H9 (cell line): ENCODE data around the gene TANGO6. TPM values are rescaled to one million over a fixed set of nuclear protein-coding genes. Genes with fewer than 3 reads are reported as not detected.

Source experiments
- DNase-seq: peaks from one replicate; pipeline ENCODE4 v3.0.0-alpha.2; 2017
- H2AFZ ChIP-seq: one replicate; pipeline ENCODE4 v1.6.1; 2013; ENCODE audit warnings: mild to moderate bottlenecking, low read length, control low read depth, moderate library complexity
- H2AK5ac ChIP-seq: 2 replicates; pipeline ENCODE4 v1.6.1; 2013; ENCODE audit warnings: low read length, control low read depth, mixed read lengths; ENCODE audit not compliant: insufficient read length
- H2BK120ac ChIP-seq: one replicate; pipeline ENCODE4 v1.6.1; 2013; ENCODE audit warnings: low read depth, mild to moderate bottlenecking, low read length, control low read depth, inconsistent platforms; ENCODE audit not compliant: poor library complexity, severe bottlenecking
- H2BK12ac ChIP-seq: 2 replicates; pipeline ENCODE4 v1.6.1; 2013; ENCODE audit warnings: low read length, control low read depth, mixed read lengths, low read depth; ENCODE audit not compliant: insufficient read length
- H2BK15ac ChIP-seq: 2 replicates; pipeline ENCODE4 v1.6.1; 2013; ENCODE audit warnings: low read depth, low read length, control low read depth
- H2BK20ac ChIP-seq: one replicate; pipeline ENCODE4 v1.6.1; 2013; ENCODE audit warnings: low read depth, mild to moderate bottlenecking, low read length, control low read depth, inconsistent platforms; ENCODE audit not compliant: poor library complexity, severe bottlenecking
- H2BK5ac ChIP-seq: 2 replicates; pipeline ENCODE4 v1.6.1; 2013; ENCODE audit warnings: low read length, control low read depth, mixed read lengths; ENCODE audit not compliant: insufficient read length
- H3K14ac ChIP-seq: 2 replicates; pipeline ENCODE4 v1.6.1; 2013; ENCODE audit warnings: low read length, control low read depth; ENCODE audit not compliant: insufficient read depth
- H3K18ac ChIP-seq: 2 replicates; pipeline ENCODE4 v1.6.1; 2013; ENCODE audit warnings: low read depth, mild to moderate bottlenecking, mixed read lengths, low read length, control low read depth; ENCODE audit not compliant: insufficient read length
- H3K23ac ChIP-seq: 2 replicates; pipeline ENCODE4 v1.6.1; 2013; ENCODE audit warnings: low read length, control low read depth, mixed read lengths, low read depth; ENCODE audit not compliant: insufficient read length
- H3K23me2 ChIP-seq: 2 replicates; pipeline ENCODE4 v1.6.1; 2013; ENCODE audit warnings: low read depth, mild to moderate bottlenecking, mixed read lengths, low read length, control low read depth; ENCODE audit not compliant: insufficient read length, poor library complexity, severe bottlenecking
- H3K27ac ChIP-seq: 2 replicates; pipeline ENCODE4 v1.5.1; 2013; ENCODE audit warnings: low read length, control low read depth, mixed read lengths, low read depth; ENCODE audit not compliant: insufficient read length
- H3K27me3 ChIP-seq: 2 replicates; pipeline ENCODE4 v1.6.1; 2013; ENCODE audit warnings: low read length, control low read depth, inconsistent platforms; ENCODE audit not compliant: insufficient read depth
- H3K4ac ChIP-seq: 2 replicates; pipeline ENCODE4 v1.6.1; 2013; ENCODE audit warnings: low read depth, mild to moderate bottlenecking, control low read depth, inconsistent platforms, low read length, moderate library complexity
- H3K4me1 ChIP-seq: 2 replicates; pipeline ENCODE4 v1.6.1; 2013; ENCODE audit warnings: low read length, control low read depth, inconsistent platforms; ENCODE audit not compliant: insufficient read depth
- H3K4me2 ChIP-seq: 2 replicates; pipeline ENCODE4 v1.6.1; 2013; ENCODE audit warnings: low read length, control low read depth, mixed read lengths; ENCODE audit not compliant: insufficient read length, insufficient read depth
- H3K56ac ChIP-seq: 2 replicates; pipeline ENCODE4 v1.6.1; 2013; ENCODE audit warnings: low read depth, mild to moderate bottlenecking, mixed read lengths, low read length, control low read depth; ENCODE audit not compliant: insufficient read length
- H3K79me1 ChIP-seq: 2 replicates; pipeline ENCODE4 v1.6.1; 2013; ENCODE audit warnings: low read depth, mild to moderate bottlenecking, moderate library complexity, low read length, control low read depth, inconsistent platforms; ENCODE audit not compliant: insufficient read depth, poor library complexity, severe bottlenecking
- H3K79me2 ChIP-seq: 2 replicates; pipeline ENCODE4 v1.6.1; 2013; ENCODE audit warnings: low read length, control low read depth, inconsistent platforms; ENCODE audit not compliant: insufficient read depth
- H3K9ac ChIP-seq: 2 replicates; pipeline ENCODE4 v1.6.1; 2013; ENCODE audit warnings: low read length, control low read depth, mixed read lengths; ENCODE audit not compliant: insufficient read length; ENCODE audit errors: extremely low read depth
- H3K9me3 ChIP-seq: one replicate; pipeline ENCODE4 v1.6.1; 2013; ENCODE audit warnings: low read depth, low read length, inconsistent platforms; ENCODE audit not compliant: control insufficient read depth
- H3T11ph ChIP-seq: one replicate; pipeline ENCODE4 v1.6.1; 2013; ENCODE audit warnings: mild to moderate bottlenecking, low read length, control low read depth, inconsistent platforms
- H4K20me1 ChIP-seq: one replicate; pipeline ENCODE4 v1.6.1; 2013; ENCODE audit not compliant: control insufficient read depth, insufficient read length, insufficient read depth
- H4K5ac ChIP-seq: 2 replicates; pipeline ENCODE4 v1.6.1; 2013; ENCODE audit warnings: low read depth, mild to moderate bottlenecking, mixed read lengths, low read length, control low read depth; ENCODE audit not compliant: insufficient read length
- H4K8ac ChIP-seq: replicated peaks from 2 replicates; pipeline ENCODE4 v1.6.1; 2013; ENCODE audit warnings: low read length, control low read depth, mixed read lengths, low read depth; ENCODE audit not compliant: insufficient read length
- H4K91ac ChIP-seq: 2 replicates; pipeline ENCODE4 v1.6.1; 2013; ENCODE audit warnings: low read depth, mild to moderate bottlenecking, moderate library complexity, mixed read lengths, low read length, control low read depth; ENCODE audit not compliant: insufficient read length
- H3K27ac Mint-ChIP-seq, 3 experiments: 2 replicates in 2 of 3; 3 replicates in 1 of 3; pipeline ENCODE4 v1.8.0; 2020 to 2021; ENCODE audit warnings: mixed read lengths in 3 of 3, mild to moderate bottlenecking in 1 of 3, moderate library complexity in 1 of 3
- H3K27me3 Mint-ChIP-seq: 2 replicates; pipeline ENCODE4 v1.8.0; 2021; ENCODE audit warnings: low read depth, mild to moderate bottlenecking, moderate library complexity, mixed read lengths
- H3K36me3 Mint-ChIP-seq, 3 experiments: 2 replicates in 2 of 3; 3 replicates in 1 of 3; pipeline ENCODE4 v1.8.0; 2020 to 2021; ENCODE audit warnings: low read depth in 3 of 3, mixed read lengths in 3 of 3; ENCODE audit not compliant: insufficient read depth in 1 of 3
- H3K4me1 Mint-ChIP-seq, 2 experiments: 2 replicates each; pipeline ENCODE4 v1.8.0; 2020; ENCODE audit warnings: mixed read lengths in 2 of 2
- H3K4me3 Mint-ChIP-seq, 2 experiments: 2 replicates in 1 of 2; 3 replicates in 1 of 2; pipeline ENCODE4 v1.8.0; 2020 to 2021; ENCODE audit warnings: mild to moderate bottlenecking in 2 of 2, mixed read lengths in 2 of 2, moderate library complexity in 1 of 2
- H3K9me3 Mint-ChIP-seq, 2 experiments: 2 replicates in 1 of 2; 3 replicates in 1 of 2; pipeline ENCODE4 v1.8.0; 2020; ENCODE audit warnings: mild to moderate bottlenecking in 2 of 2, mixed read lengths in 2 of 2, moderate library complexity in 1 of 2
- CTCF ChIP-seq: fragments of 200-600 bp; sonication (generic); conservative IDR thresholded peaks from 3 replicates; pipeline ENCODE4 v1.8.0; 2021; ENCODE audit warnings: antibody characterized with exemption, mild to moderate bottlenecking
- WGBS: extraction: QIAGEN DNeasy Blood & Tissue Kit; methylation state at CpG from one replicate; pipeline ENCODE4 v1.1.7; 2013; ENCODE audit warnings: missing lambda C conversion rate, low lambda C conversion rate, mixed read lengths; ENCODE audit not compliant: insufficient read length; ENCODE audit errors: extremely low coverage; 5-methylcytosine and 5-hydroxymethylcytosine counted together
- total RNA-seq: library from RNA; stranded (reverse); gene quantifications from 2 replicates; pipeline ENCODE4 v1.2.1, GENCODE V29; 2021

Gene TANGO6
- total RNA-seq, 1 experiment from 2014 or later = 12.0 TPM

GRCh38 chr16:68859828-68860227 lies 16.5 kb downstream of the TANGO6 start:
- Histone ChIP-seq H3K18ac (no peak overlapping the region), H2BK15ac (no peak overlapping the region), H3K23me2 (no peaks in the 10 kb centered on the region), H3K9ac (no peak overlapping the region), H2BK120ac (no peak overlapping the region), H3K14ac (no peak overlapping the region), H3K27ac (no peak overlapping the region), H3K27me3 (no peaks in the 10 kb centered on the region), H2BK20ac (no peak overlapping the region), H3K4me1 (no peaks in the 10 kb centered on the region), H4K91ac (no peak overlapping the region), H2BK5ac (no peak overlapping the region), H2AK5ac (no peak overlapping the region), H3T11ph (no peak overlapping the region), H4K20me1 (no peaks in the 10 kb centered on the region), H3K23ac (no peak overlapping the region), H3K79me2 (no peaks in the 10 kb centered on the region), H2BK12ac (no peak overlapping the region), H3K9me3 (no peaks in the 10 kb centered on the region), H4K5ac (no peak overlapping the region), H3K79me1 (no peaks in the 10 kb centered on the region), H3K56ac (no peak overlapping the region), H2AFZ (no peak overlapping the region), H4K8ac (no peak overlapping the region), H3K4me2 (no peak overlapping the region), H3K4ac (no peak overlapping the region)
- DNase-seq = no peak
- WGBS = no CpG with 5 or more reads among the region's 4 CpGs
- Mint-ChIP-seq H3K4me3 (no peak overlapping the region), H3K4me1 (peaks cover 3 to 8% of the 10 kb centered on the region in 2 experiments), H3K27ac (no peak overlapping the region), H3K36me3 (peaks cover 0 to 21% (median 3%) of the 10 kb centered on the region in 3 experiments; a peak in 4 of 7 replicates), H3K9me3 (peaks cover 3 to 4% of the 10 kb centered on the region in 2 experiments; a peak in 2 of 5 replicates), H3K27me3 (no peaks in the 10 kb centered on the region)
- no peak for TF ChIP-seq CTCF
